Stomach (tissue), 9 donors: ENCODE results near the gene SEL1L. TPM values are rescaled to one million over a fixed set of nuclear protein-coding genes. Genes with fewer than 3 reads are reported as not detected.

Source experiments
- DNase-seq, 2 donors: peaks; one replicate each; pipeline versions ENCODE4 v3.0.0 to v3.0.0-alpha.2; 2013 to 2019
- H3K27ac ChIP-seq, 5 donors: fragments of 200-600 bp in 4 of 5; sonication (generic) in 4 of 5; one replicate each; pipeline ENCODE4 v1.5.1; 2013 to 2019; ENCODE audit warnings: mild to moderate bottlenecking in 1 of 5, moderate library complexity in 1 of 5
- H3K27me3 ChIP-seq, 3 donors: fragments of 200-600 bp; sonication (generic); one replicate each; pipeline ENCODE4 v1.5.1; 2017 to 2019; ENCODE audit warnings: mixed run types in 1 of 3
- H3K36me3 ChIP-seq, 4 donors: fragments of 200-600 bp; sonication (generic); 1 replicate in 3 of 4; 2 replicates in 1 of 4; pipeline ENCODE4 v1.5.1; 2016 to 2019
- H3K4me1 ChIP-seq, 4 donors: fragments of 200-600 bp; sonication (generic); one replicate each; pipeline ENCODE4 v1.5.1; 2016 to 2019
- H3K4me3 ChIP-seq, 4 donors: fragments of 200-600 bp; sonication (generic) in 3 of 4; one replicate each; pipeline ENCODE4 v1.5.1; 2016 to 2019; ENCODE audit warnings: mild to moderate bottlenecking in 1 of 4
- H3K9me3 ChIP-seq, 4 donors: fragments of 200-600 bp; sonication (generic); one replicate each; pipeline ENCODE4 v1.5.1; 2016 to 2019
- CTCF ChIP-seq, 7 experiments: fragments of 450-650 bp in 4 of 7; fragments of 200-600 bp in 3 of 7; sonication (generic) in 3 of 7; IDR thresholded peaks; one replicate each; pipeline ENCODE4 v1.5.1; 2016 to 2019; ENCODE audit warnings: antibody characterized with exemption in 7 of 7, control low read depth in 2 of 7, mild to moderate bottlenecking in 1 of 7
- EP300 ChIP-seq: sonication (generic); formaldehyde crosslinking; IDR thresholded peaks from one replicate; pipeline ENCODE4 v1.6.1; 2017; ENCODE audit warnings: antibody characterized with exemption
- POLR2A ChIP-seq, 4 donors: fragments of 450-650 bp; IDR thresholded peaks; one replicate each; pipeline ENCODE4 v1.6.1; 2016; ENCODE audit warnings: antibody characterized with exemption in 4 of 4, control low read depth in 2 of 4, mild to moderate bottlenecking in 1 of 4, moderate library complexity in 1 of 4
- POLR2AphosphoS5 ChIP-seq, 3 donors: sonication (generic); formaldehyde crosslinking; IDR thresholded peaks; one replicate each; pipeline ENCODE4 v1.6.1; 2016; ENCODE audit warnings: antibody characterized with exemption in 3 of 3
- WGBS, 5 donors: extraction: QIAGEN DNeasy Blood & Tissue Kit in 3 of 5; methylation state at CpG; one replicate each; pipeline versions ENCODE4 v1.1.5 to v1.1.7; 2013 to 2018; 5-methylcytosine and 5-hydroxymethylcytosine counted together
- intact Hi-C: fragments of 100-400 bp; cut with DNase I; formaldehyde crosslinking; loops from one replicate; pipeline ENCODE4 v1.15.1; 2023; ENCODE audit warnings: low total_unique reads
- polyA plus RNA-seq, 3 donors: library from polyadenylated mRNA; stranded (reverse); fragments of 200-250 nt; gene quantifications; one replicate each; pipeline ENCODE4 v1.2.3, GENCODE V29; 2013
- total RNA-seq, 5 donors: library from RNA; depleted of rRNA; stranded (reverse); fragments of >200 nt; gene quantifications; one replicate each; pipeline versions ENCODE4 v1.1.0 to v1.2.3, GENCODE V29; 2014 to 2016
- donor health status: healthy with polysubstance abuse.
- donor health status: Bipolar disorder and iron deficiency.
- donor health status: healthy.

Gene SEL1L
- total and polyA plus RNA-seq, 8 donors: 5.0 to 175 (median 12.8) TPM

GRCh38 chr14:81571437-81571836, 37.8 kb upstream of the SEL1L start:
- TF ChIP-seq POLR2A (IDR thresholded peaks at IDR 0.05) (no peak), CTCF (IDR thresholded peaks at IDR 0.05) (no peak), EP300 (no peak), POLR2AphosphoS5 (IDR thresholded peaks at IDR 0.05) (no peak)
- Histone ChIP-seq H3K27me3 (no peaks in the 10 kb centered on the region), H3K4me3 (no peak overlapping the region), H3K27ac (no peak overlapping the region), H3K4me1 (no peaks in the 10 kb centered on the region), H3K36me3 (no peaks in the 10 kb centered on the region), H3K9me3 (no peaks in the 10 kb centered on the region)
- WGBS, 5 donors: 79 to 88% (median 81%) methylated on average over 5 of the region's 5 CpGs
- DNase-seq: no peak
- intact Hi-C loops: no loop called here

GRCh38 chr14:81567302-81567701, 33.6 kb upstream of the SEL1L start:
- intact Hi-C loops: no loop called here

GRCh38 chr14:81565441-81566290, 32.0 kb upstream of the SEL1L start:
- TF ChIP-seq EP300 (no peak), CTCF (IDR thresholded peaks at IDR 0.05) (peak in 4 of 7 experiments; percentile 29 to 41 (median 32))
- no peaks in the 10 kb centered on the region for H3K4me1 ChIP-seq
- H3K27ac ChIP-seq: no peak overlapping the region

More at GRCh38 chr14:81567302-81567701, 33.6 kb upstream of the SEL1L start:
- H3K4me1 ChIP-seq: no peaks in the 10 kb centered on the region
- H3K9me3 ChIP-seq: no peaks in the 10 kb centered on the region
- 56 to 71% (median 62%) methylated on average over 6 of the region's 6 CpGs for WGBS, 5 donors
- DNase-seq: no peak
- no peak for TF ChIP-seq CTCF (IDR thresholded peaks at IDR 0.05)
- TF ChIP-seq POLR2A (IDR thresholded peaks at IDR 0.05): no peak
- no peak for TF ChIP-seq POLR2AphosphoS5 (IDR thresholded peaks at IDR 0.05)
- no peak for TF ChIP-seq EP300
- no peaks in the 10 kb centered on the region for H3K36me3 ChIP-seq
- no peak overlapping the region for H3K4me3 ChIP-seq
- H3K27me3 ChIP-seq: no peaks in the 10 kb centered on the region
- no peak overlapping the region for H3K27ac ChIP-seq

GRCh38 chr14:81562818-81563217, 29.2 kb upstream of the SEL1L start:
- no peak for DNase-seq
- TF ChIP-seq POLR2AphosphoS5 (IDR thresholded peaks at IDR 0.05) (no peak), EP300 (no peak), POLR2A (IDR thresholded peaks at IDR 0.05) (no peak), CTCF (IDR thresholded peaks at IDR 0.05) (no peak)
- intact Hi-C loops: no loop called here
- Histone ChIP-seq H3K4me1 (no peaks in the 10 kb centered on the region), H3K36me3 (no peaks in the 10 kb centered on the region), H3K9me3 (no peaks in the 10 kb centered on the region), H3K4me3 (no peak overlapping the region), H3K27me3 (no peaks in the 10 kb centered on the region), H3K27ac (no peak overlapping the region)
- 60 to 82% (median 76%) methylated on average over 2 of the region's 2 CpGs for WGBS, 5 donors

More at GRCh38 chr14:81565441-81566290, 32.0 kb upstream of the SEL1L start:
- Histone ChIP-seq H3K4me3 (no peak overlapping the region), H3K9me3 (no peaks in the 10 kb centered on the region), H3K36me3 (no peaks in the 10 kb centered on the region), H3K27me3 (no peaks in the 10 kb centered on the region)
- 34 to 46% (median 41%) methylated on average over 7 of the region's 7 CpGs for WGBS, 5 donors
- peak in 1 of 2 donors; percentile 72 for DNase-seq
- intact Hi-C loops: no loop called here
